T-helper 2 cell treated with Interferon-gamma antibody and Interleukin-4, amounts not matched to agents 5 μg/mL and 100 μg/mL, for 36 hours (primary cell): ENCODE data around the gene MSRB1.
"Not testable (repeated sequence)": the region's sequence is repeated elsewhere in the genome, so short reads cannot be mapped to it uniquely, and the experiment has no call there.

ENCODE experiments used
- DNase-seq: peaks from one replicate; pipeline ENCODE4 v3.0.0; 2021; ENCODE audit warnings: low spot score
- H3K27ac Mint-ChIP-seq: one replicate; pipeline ENCODE4 v1.8.0; 2021; ENCODE audit warnings: mild to moderate bottlenecking, mixed read lengths
- H3K27me3 Mint-ChIP-seq: one replicate; pipeline ENCODE4 v1.8.0; 2021; ENCODE audit warnings: low read depth, mixed read lengths
- H3K36me3 Mint-ChIP-seq: one replicate; pipeline ENCODE4 v1.8.0; 2021; ENCODE audit warnings: low read depth, mixed read lengths
- H3K4me1 Mint-ChIP-seq: one replicate; pipeline ENCODE4 v1.8.0; 2021; ENCODE audit warnings: low read depth, mixed read lengths
- H3K4me3 Mint-ChIP-seq: one replicate; pipeline ENCODE4 v1.8.0; 2022; ENCODE audit warnings: mild to moderate bottlenecking, moderate library complexity, mixed read lengths
- H3K9me3 Mint-ChIP-seq: one replicate; pipeline ENCODE4 v1.8.0; 2021; ENCODE audit warnings: mixed read lengths

Gene MSRB1

DNA sequence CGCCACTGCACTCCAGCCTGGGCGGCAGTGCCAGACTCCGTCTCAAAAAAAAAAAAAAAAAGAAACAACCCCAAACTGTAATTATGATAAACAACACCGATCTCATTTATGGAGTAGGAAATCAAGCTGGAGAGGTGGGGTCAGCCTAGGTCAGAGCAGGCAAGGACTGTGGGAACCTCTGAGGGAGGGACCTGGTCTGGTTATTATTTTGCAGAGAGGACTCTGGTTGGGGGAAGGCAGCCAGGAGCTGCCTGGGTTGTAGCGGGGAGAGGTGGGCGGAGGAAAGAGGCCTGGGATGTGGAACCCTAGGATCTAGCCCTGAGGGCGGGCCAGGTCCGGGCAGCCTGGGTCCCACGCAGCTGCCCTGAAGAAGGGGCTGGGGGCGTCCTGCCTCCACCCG is 13.9 kb downstream of the MSRB1 start:
- peaks cover 8% of the 10 kb centered on the region for H3K27me3 Mint-ChIP-seq
- DNase-seq: no peak
- no peaks in the 10 kb centered on the region for H3K36me3 Mint-ChIP-seq
- H3K9me3 Mint-ChIP-seq: no peaks in the 10 kb centered on the region
- peak overlapping the region; percentile 74 for H3K4me3 Mint-ChIP-seq
- H3K27ac Mint-ChIP-seq: peak overlapping the region; percentile 63
- peaks cover 2% of the 10 kb centered on the region for H3K4me1 Mint-ChIP-seq

DNA sequence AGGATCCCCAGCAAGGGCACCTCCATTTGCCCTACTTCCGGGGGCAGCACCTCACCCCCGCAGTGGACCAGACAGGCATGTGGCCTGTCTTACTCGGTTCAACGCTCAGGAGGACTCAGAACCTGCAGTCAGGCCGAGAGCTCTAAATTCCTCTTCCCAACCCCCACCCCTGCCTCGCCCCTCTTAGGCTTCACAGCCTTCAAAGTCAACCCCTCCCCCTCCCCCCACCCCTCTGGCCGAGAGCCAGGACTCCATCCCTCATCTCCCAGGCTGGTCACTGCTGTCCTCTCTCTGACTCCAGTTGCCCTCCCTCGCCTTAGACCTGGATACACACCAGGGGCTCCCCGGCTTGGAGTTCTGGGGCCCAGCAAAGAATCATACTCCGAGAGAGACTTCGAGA is 16.7 kb downstream of the MSRB1 start:
- no peaks in the 10 kb centered on the region for H3K9me3 Mint-ChIP-seq
- no peak overlapping the region for H3K4me3 Mint-ChIP-seq
- H3K27me3 Mint-ChIP-seq: peaks cover 28% of the 10 kb centered on the region
- peaks cover 2% of the 10 kb centered on the region for H3K4me1 Mint-ChIP-seq
- no peak for DNase-seq
- H3K27ac Mint-ChIP-seq: no peak overlapping the region
- H3K36me3 Mint-ChIP-seq: no peaks in the 10 kb centered on the region

DNA sequence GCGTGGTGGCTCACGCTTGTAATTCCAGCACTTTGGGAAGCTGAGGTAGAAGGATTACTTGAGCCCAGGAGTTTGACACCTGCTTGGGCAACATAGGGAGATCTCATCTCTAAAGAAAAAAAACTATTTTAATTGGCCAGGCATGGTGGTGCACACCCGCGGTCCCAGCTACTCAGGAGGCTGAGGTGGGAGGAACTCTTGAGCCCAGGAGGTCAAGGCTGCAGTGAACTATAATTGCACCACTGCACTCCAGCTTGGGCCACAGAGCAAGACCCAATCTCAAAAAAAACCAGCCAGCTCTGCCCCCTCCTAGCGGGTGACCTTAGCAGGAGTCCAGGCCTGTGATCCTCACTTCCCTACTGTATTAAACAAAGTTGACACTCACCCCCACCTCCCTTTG is 18.9 kb downstream of the MSRB1 start:
- no peak for DNase-seq
- H3K36me3 Mint-ChIP-seq: no peaks in the 10 kb centered on the region
- peaks cover under 1% of the 10 kb centered on the region for H3K4me1 Mint-ChIP-seq
- H3K4me3 Mint-ChIP-seq: no peak overlapping the region
- no peak overlapping the region for H3K27ac Mint-ChIP-seq
- peaks cover 42% of the 10 kb centered on the region for H3K27me3 Mint-ChIP-seq
- H3K9me3 Mint-ChIP-seq: no peaks in the 10 kb centered on the region

DNA sequence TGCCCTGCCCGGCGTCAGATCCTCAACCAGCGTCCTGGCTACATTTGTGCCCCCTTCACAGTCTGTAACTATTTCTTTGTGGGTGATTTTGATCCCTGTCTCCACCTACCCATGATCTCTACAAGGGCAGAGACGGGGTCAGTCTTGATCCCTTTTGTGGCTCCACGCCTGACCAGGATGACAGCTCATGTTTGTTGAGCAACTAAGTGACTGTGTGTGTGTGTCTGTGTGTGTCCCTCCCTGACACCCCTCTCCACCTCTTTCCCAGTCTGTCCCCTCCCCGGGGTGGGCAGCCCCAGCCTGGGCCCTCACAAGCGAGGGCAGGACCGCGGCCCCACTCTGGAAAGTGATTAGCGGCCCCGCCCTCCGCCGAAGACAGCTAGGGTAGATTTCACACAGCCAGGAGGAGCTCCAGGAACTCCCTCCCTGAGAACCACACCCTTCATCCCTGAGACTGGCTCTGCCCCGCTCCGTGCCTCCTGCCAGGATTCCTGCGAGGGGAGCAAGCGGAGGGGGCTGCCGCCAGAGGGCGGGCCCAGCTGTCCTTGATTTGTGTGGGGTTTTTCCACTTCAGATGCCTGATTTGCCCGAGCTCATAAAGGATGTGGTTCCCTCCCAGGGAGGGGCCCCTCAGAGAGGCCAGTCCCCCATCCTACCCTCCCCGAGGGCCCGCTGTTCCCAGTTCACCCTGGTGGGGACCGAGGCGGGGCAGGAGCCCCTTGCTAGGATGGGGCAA is 19.5 kb downstream of the MSRB1 start:
- DNase-seq: no peak
- Mint-ChIP-seq H3K9me3 (no peaks in the 10 kb centered on the region), H3K27ac (no peak overlapping the region), H3K4me1 (no peaks in the 10 kb centered on the region), H3K36me3 (no peaks in the 10 kb centered on the region), H3K27me3 (peaks cover 47% of the 10 kb centered on the region), H3K4me3 (no peak overlapping the region)

DNA sequence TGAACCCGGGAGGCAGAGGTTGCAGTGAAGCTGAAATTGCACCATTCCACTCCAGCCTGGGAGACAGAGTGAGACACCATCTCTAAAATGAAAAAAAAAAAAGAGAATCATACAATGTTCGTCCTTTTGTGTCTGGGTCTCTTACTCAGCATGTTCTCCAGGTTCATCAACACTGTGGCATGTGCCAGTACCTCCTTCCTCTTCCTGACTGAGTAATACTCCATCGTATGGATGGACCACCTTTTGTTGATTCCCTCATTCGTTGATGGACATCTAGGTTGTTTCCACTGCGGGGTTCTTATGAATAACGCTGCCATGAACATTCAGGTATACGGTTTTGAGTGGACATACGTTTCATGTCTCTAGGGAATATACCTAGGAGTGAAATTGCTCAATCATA is 20.6 kb downstream of the MSRB1 start:
- no peaks in the 10 kb centered on the region for H3K9me3 Mint-ChIP-seq
- no peaks in the 10 kb centered on the region for H3K4me1 Mint-ChIP-seq
- no peak overlapping the region for H3K27ac Mint-ChIP-seq
- H3K4me3 Mint-ChIP-seq: no peak overlapping the region
- H3K27me3 Mint-ChIP-seq: peaks cover 47% of the 10 kb centered on the region
- H3K36me3 Mint-ChIP-seq: no peaks in the 10 kb centered on the region
- DNase-seq: no peak

DNA sequence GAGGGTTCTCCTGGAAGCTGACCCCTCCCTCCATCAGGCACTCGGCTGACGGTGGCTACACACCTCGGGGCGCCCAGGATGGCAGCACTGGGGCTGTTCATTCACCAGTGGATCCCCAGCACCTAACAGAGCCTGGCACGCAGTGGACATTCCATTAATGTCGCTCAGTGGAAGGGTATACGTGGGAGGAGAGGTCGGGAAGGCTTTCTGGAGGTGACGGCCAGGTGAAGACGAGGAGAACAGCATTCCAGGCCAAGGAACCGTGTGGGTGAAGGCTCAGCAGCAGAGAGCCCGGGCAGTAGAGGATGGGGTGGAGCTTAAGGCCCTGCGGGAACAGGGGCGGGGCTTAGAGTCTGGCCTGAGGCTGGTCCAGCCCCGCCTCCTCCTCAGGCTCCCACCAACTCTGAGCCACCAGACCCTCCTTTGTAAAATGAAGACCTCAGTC is 22.2 kb downstream of the MSRB1 start:
- H3K27me3 Mint-ChIP-seq: peaks cover 61% of the 10 kb centered on the region
- no peaks in the 10 kb centered on the region for H3K4me1 Mint-ChIP-seq
- DNase-seq: no peak
- H3K9me3 Mint-ChIP-seq: no peaks in the 10 kb centered on the region
- H3K36me3 Mint-ChIP-seq: no peaks in the 10 kb centered on the region
- H3K27ac Mint-ChIP-seq: no peak overlapping the region
- H3K4me3 Mint-ChIP-seq: no peak overlapping the region

DNA sequence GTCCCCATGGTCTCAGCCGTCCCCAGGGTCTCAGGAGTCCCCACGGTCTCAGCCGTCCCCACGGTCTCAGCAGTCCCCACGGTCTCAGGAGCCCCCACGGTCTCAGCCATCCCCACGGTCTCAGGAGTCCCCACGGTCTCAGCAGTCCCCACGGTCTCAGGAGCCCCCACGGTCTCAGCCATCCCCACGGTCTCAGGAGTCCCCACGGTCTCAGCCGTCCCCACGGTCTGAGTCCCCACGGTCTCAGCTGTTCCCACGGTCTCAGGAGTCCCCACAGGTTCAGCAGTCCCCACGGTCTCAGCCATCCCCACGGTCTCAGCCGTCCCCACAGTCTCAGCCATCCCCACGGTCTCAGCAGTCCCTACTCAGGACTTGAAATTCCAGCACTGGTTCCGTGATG is 22.9 kb downstream of the MSRB1 start:
- H3K4me1 Mint-ChIP-seq, H3K27ac Mint-ChIP-seq, H3K36me3 Mint-ChIP-seq, H3K9me3 Mint-ChIP-seq, DNase-seq, H3K4me3 Mint-ChIP-seq: not testable (repeated sequence)
- peaks cover 67% of the 10 kb centered on the region for H3K27me3 Mint-ChIP-seq

DNA sequence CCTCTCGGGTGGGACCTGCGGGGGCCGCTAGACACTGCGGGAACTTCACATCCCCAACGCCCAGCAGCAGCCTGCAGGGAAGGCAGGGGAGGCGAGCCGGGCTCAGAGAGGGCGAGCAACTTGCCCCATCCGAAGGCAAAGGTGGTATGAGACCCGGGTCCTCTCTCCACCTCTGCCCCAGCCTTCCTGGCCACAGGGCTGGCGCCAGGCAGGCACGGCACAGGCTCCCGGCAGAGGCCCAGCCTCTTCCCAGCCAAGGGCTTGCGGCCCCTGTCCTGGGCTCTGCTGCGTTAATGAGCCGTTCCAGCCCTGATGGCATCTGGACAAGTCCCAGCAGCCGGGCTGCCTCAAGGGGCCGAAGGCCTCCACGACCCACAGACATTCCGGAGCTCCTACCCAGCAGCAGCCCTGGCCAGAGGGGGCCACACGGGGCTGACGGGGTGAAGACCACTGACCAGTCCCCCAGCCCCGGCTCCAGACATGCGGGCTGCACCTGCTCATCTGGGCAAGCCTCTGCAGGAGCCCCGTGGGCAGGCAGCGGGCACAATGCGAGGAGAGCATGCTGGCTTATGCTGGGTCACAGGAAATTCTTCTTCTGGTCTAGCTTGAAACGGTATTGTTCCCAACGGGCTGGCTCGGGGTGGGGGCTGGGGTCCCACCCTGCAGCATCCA is 23.5 kb downstream of the MSRB1 start:
- no peak for DNase-seq
- H3K36me3 Mint-ChIP-seq: no peaks in the 10 kb centered on the region
- H3K4me3 Mint-ChIP-seq: no peak overlapping the region
- no peaks in the 10 kb centered on the region for H3K9me3 Mint-ChIP-seq
- no peak overlapping the region for H3K27ac Mint-ChIP-seq
- peaks cover 67% of the 10 kb centered on the region for H3K27me3 Mint-ChIP-seq
- H3K4me1 Mint-ChIP-seq: no peaks in the 10 kb centered on the region

DNA sequence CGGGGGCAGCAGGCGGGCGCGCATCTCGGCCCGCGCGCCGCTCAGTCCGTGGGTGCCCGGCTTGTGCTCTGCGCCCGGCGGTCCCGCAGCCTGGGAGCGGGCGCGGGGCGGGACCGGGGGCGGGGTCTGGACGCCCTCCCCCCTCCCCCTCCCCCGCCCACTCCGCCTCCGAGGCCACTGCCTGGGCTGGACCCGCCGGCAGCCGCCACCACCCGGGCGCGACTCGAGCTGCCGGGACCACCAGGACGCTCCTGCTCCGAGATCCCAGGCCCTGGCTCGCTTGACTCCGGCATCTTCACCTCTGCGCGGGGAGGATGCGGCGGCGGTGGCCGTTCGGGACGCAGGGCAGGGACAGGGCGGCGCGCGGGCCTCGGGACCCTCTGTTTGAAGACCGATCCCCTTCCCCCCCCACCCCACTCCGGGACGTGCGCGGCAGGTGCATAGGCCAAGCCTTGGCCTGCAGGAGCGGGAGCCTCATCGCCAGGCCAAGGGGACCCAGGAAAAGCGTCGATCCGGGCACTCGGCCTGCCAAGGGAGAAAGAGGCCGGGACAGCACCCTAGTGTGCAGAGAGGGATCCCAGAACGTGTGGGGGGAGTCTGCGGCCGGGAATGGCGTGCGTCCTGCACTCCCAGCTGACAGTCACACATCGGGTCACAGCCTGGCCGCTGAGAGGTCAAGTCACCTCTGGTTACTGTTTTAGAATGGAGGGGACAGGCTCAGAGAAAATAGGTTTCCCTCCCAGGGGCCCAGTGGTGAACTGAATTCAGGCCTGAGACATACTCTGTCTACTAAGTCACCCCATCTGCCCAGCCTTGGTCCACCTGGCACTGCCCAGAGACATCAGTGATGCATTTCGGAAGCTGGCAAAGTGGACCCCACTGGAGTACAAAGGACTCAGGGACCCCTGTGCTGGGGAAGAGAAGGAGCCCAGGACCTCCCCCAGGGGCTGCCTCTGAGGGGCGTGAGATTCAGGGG is 24.4 kb downstream of the MSRB1 start, which contains the start of gene HS3ST6:
Gene HS3ST6, minus strand, starts transcription at position 65 of the 976 bp plus-strand sequence. CDS start 92 bp downstream, outside the sequence.
- H3K4me3 Mint-ChIP-seq: no peak within 1 kb of the TSS
- peaks cover 64% of the 10 kb centered on the region for H3K27me3 Mint-ChIP-seq
- no peaks in the 10 kb centered on the region for H3K4me1 Mint-ChIP-seq
- H3K27ac Mint-ChIP-seq: no peak within 1 kb of the TSS
- DNase-seq: no peak
- H3K9me3 Mint-ChIP-seq: no peaks in the 10 kb centered on the region
- no peaks in the 10 kb centered on the region for H3K36me3 Mint-ChIP-seq

DNA sequence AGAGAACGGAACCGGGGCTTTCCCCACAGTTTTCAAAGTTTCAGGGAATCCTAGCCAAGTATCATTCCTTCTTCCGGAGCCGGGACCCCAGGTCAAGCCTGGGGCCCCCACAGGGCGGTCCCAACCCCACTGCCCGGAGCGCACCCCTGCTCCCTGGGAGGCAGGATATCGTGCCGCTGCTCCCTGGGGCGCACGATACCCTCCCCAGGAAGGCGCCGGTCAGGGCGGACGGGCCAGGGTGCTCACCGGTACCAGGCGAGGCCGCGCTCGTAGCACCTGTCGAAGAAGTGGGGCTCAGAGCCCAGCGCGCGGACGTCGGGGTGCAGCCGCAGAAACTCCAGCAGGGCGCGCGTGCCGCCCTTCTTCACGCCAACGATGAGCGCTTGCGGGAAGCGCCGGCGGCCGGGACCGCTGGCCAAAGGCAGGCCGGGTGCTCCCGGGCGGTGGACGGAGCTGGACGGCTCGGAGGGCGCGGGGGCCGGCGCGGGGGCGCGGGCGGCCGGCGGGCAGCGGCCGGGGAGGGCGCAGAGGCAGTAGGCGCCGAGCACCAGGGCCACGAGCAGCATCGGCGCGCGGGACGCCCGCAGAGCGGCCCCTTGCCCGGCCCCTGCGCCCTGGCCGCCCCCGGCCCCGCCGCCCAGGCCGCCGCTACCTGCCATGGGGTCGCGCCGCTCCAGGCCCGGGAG is 25.2 kb downstream of the MSRB1 start:
- Mint-ChIP-seq H3K36me3 (no peaks in the 10 kb centered on the region), H3K27me3 (peaks cover 56% of the 10 kb centered on the region), H3K27ac (no peak overlapping the region), H3K9me3 (no peaks in the 10 kb centered on the region), H3K4me3 (no peak overlapping the region), H3K4me1 (no peaks in the 10 kb centered on the region)
- DNase-seq: no peak

DNA sequence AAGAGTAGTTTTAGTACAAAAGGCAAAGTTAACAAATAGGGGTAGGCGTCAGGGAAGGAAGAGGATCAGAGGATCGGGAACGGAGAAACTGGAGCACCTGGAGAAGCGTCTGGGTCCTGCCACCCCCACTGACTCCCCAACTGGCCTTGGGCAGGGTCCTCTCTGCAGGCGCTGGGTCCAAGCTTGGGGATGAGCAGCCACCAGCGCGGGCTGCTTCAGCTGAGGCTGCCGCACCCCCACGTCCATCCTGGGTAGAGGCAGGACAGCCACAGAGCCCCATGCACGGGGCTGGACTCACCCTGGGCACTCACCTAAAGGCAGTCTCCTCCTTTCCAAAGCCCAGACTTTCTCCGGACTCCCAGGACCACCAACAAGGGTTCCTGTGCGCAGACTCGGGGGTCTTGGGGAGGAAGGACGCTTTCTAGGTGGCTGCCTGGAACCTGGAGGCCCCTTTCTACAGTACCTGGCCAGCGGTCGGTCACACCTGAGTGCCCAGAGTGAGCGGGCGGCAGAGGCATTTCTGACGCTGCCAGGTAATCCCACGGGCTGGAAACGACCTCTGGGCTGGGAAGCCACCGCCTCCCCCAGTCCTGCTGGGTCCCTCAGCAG is 25.8 kb downstream of the MSRB1 start:
- peaks cover 51% of the 10 kb centered on the region for H3K27me3 Mint-ChIP-seq
- no peak overlapping the region for H3K4me3 Mint-ChIP-seq
- H3K27ac Mint-ChIP-seq: no peak overlapping the region
- H3K9me3 Mint-ChIP-seq: no peaks in the 10 kb centered on the region
- H3K4me1 Mint-ChIP-seq: no peaks in the 10 kb centered on the region
- H3K36me3 Mint-ChIP-seq: no peaks in the 10 kb centered on the region
- DNase-seq: no peak

DNA sequence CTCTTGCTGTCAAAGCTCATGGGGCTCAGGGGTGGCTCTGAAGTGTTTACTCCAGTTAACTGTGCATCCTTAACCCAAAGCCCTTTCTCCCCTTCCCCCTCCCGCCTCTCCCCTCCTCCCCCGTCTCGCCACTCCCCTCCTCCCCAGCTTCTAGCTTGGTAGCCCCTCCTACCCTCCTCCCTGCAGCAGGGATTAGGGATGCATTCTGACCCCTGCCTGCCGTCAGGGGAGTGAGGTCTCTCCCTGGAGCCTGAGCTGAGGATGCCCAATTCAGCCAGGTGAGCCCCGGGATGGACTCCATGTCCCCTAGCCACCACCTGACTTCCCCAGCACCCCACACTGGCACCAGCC is 26.4 kb downstream of the MSRB1 start:
- H3K36me3 Mint-ChIP-seq: no peaks in the 10 kb centered on the region
- H3K9me3 Mint-ChIP-seq: no peaks in the 10 kb centered on the region
- no peak for DNase-seq
- no peaks in the 10 kb centered on the region for H3K4me1 Mint-ChIP-seq
- H3K27ac Mint-ChIP-seq: no peak overlapping the region
- H3K27me3 Mint-ChIP-seq: peaks cover 47% of the 10 kb centered on the region
- no peak overlapping the region for H3K4me3 Mint-ChIP-seq
